HG03432 (cell line): Measurements from ENCODE around the gene CEMIP.

Experiments used
- ATAC-seq: cut with Tn5 transposase; IDR thresholded peaks from one replicate; pipeline ENCODE4 v1.9.1; 2021; ENCODE audit warnings: mild to moderate bottlenecking, moderate library complexity; ENCODE audit not compliant: unreplicated experiment

Gene CEMIP

GRCh38 chr15:80844011-80844732 lies 65.0 kb downstream of the CEMIP start:
- no peak for ATAC-seq

DNA sequence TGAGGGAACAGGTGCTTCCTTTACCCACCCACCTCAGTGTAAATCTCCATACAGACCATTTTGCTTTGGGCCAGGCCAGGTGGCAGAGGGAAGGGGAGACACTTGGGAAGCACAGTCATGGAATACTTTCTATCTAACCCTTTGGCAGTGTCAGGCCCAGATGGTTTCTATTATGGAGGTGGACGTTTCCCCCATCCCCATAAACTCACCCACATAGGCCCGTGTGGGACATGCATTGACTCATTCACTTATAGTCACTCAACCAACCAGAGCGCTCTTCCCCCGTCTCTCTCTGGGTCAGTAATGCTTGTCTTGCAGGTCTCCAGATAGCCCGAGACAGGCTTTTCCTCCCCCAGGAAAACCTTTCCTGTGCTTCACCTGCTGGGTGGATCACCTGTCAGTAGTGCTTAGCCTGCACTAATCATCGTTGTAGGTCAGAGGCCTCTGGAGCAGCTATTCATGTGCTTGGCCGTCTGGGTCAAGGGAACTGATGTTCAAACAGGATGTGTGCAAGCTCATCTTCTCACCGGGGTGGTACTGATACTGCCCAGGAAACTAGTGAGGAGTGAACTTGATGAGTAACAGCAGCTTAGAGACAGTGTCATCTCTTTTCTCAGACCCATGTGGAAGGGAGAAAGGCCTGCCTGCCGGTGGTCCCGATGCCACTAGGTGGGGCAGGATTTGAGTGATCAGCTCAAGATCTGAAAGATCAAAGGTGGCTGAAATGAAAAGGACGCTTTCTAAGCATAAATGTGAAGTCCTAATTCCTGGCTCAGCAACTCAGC lies 67.1 kb downstream of the CEMIP start:
- ATAC-seq: no peak

DNA sequence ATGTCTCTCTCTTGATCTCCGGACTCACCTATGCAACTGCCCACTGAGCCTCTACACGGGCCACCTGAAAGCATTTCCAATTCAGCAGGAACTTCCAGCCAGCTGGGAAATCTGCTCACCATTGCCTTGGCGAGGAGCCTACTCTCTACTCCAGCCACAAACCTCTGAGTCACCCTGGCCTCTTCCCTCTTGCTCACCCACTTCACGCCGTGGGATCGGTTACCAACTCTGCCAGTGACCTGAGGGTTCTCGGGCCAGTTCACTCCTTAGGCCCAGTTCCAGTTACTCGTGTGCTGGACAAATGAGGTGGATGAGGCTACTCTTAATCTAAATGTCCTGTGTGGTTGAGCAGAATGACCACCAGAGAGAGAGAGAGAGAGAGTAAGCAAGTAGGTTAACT lies 70.1 kb downstream of the CEMIP start:
- no peak for ATAC-seq

GRCh38 chr15:80850941-80851451 lies 71.8 kb downstream of the CEMIP start:
- no peak for ATAC-seq

DNA sequence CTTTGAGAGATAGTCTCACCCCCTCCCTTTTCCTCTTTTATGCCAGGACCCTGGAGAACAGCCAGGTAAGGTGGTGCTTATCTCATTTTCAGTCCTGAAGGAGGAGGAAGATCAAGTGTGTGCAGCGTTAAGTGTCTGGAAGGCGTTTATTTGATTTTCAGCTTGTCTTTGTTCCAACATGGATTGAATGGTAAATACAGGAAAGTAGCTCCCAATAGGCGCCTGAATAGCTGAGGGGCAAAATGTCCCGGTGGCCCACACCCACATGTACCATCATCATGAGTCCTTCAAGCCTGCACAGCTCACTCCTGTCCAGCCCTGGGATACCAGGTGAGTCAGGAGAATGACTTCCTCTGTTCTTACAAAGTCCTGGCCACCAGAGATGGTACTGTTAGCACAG lies 73.5 kb downstream of the CEMIP start:
- no peak for ATAC-seq

- ATAC-seq: no peak
Measured at GRCh38 chr15:80854104-80854503, 74.9 kb downstream of the CEMIP start.

GRCh38 chr15:80855206-80855605 lies 76.0 kb downstream of the CEMIP start:
- ATAC-seq: no peak

DNA sequence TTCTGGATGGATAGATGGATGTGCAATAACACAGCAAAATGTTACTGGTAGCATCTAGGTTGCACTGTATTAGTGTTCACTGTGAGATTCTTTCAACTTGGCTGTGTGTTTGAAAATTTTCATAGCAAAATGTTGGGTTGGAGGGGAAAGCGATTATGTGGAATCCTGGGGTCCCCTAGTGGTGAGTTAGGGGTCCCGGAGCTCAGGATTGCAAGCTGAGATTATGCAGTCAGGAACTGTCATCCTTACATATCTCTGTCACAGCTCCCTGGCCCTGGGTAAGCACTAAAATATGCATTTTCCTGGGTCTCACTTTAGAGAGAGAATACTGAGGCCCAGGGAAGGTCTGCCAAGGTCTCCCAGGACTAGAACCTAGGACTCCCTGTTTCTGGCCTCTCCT lies 77.2 kb downstream of the CEMIP start:
- ATAC-seq: no peak

DNA sequence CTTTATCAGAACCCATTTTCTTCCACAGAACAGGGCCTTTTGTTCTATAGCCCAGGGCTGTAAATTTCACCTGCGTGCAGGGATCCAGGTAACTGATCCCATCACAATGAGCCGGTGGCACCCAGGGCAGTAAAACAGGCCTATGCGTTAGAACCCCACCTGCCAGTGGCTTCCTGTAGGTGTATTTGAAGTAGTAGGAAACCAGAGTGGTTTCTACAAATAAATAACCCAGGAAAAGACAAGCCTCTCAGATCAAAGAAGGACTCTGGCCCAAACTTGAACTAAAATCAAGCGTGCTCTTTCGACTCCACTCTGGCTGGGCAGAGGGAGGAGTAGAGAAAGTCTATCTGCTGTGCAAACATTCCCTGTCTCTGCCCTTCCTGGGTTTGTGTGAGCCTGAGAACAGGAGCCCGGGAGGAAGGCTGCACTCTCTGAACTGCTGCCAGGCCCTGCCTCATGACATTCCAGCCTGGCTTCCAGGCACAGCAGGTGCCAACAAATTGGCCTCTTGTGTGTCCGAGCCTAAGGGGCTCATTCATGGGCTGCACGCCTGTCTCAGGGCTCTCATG lies 77.7 kb downstream of the CEMIP start:
- no peak for ATAC-seq

DNA sequence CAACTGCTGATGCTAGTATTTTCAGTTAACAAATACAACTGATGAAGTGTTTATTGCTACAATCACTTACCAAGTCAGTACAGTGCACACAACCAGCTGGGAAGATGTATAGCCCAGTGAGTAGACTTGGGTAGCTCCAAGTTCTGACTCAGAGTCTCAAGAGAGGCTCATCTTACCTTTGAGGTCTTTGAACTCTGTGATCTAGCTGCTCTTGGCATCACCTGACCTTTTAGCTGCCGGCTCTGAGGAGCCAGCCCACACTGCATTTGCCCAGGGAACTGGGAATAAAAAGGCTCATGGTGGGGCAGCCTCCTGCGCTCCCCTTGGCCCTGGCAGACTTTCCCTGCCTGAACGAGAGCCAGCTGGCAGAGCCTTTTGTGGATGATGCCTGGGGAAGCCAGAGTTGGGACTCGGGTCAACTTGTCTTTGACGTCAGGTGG lies 82.6 kb downstream of the CEMIP start:
- no peak for ATAC-seq

DNA sequence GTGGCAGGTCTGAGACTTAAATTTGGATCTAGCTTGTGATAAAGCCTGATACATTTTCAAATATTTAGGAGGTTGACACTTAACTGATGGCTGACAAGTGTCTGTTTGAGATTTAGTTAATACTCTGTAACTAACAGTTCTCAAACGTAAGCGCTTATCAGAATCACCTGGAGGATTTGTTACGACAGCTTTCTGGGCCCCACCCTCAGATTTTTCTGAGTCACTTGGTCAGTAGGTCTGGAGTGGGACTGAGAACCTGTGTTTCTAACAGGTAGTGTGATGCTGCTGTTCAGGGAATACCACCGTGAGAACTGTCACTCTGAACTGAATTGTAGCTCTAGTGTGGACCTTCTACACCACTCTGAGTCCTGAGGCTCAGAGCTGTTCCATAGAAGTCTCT lies 85.5 kb downstream of the CEMIP start:
- no peak for ATAC-seq

- ATAC-seq: no peak
Measured at GRCh38 chr15:80866936-80867335, 87.8 kb downstream of the CEMIP start.

DNA sequence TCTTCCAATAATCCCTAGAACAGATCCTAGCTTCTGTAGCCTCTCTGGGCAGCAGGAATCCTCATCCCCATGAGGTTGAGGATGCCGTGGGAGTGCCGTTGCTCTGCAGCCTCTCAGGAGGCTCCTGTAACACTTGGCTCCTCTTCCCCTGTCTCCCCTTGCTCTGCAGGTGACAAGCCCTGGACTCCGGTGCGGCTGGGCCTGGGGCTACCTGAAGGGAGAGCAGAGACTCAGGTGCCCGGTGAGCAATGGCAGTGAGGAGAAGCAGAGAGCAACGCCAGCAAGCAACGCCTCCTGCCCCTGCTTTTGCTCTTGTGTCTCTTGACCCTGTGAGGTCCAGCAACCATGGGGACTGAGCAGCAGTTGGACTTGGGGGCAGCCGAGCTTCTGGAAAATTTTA lies 91.2 kb downstream of the CEMIP start:
- no peak for ATAC-seq

DNA sequence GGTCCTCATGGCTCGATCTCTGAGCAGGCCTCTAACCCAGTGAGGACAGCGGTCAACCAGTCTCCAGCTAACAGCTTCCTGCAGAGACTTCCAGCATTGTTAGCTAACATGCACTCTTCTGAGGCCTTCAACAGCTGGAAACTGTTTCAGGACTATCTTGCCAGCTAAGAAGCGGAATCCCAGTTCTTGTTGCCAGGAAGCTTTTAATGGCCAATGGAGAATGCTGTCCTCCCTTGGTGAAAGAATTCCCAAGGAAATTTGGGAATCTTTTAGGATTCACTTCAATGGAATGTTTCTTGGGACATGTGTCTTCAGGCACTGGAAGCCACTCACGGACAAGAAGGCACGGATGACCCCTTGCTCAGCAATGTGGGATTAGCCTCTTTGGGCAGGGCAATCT lies 91.7 kb downstream of the CEMIP start:
- no peak for ATAC-seq

DNA sequence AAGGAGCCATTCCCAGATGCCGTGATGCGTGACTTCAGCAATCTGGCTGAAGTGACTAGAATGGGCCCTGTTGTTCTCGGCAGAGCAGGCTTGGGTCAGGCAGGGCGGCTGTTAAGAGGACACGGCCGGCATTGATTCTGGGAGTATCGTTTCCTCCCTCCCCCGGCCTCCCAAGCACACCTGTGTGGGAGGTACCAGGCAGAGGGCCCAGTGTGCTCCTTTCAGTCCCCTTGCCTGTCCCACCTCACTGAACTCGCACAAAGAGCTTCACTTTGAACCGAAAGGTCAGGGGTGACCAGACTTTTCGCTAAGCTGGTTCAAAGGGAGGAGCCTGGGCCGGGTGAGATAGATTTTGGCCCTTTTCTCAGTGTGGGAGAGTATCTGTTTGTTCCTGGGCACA lies 92.7 kb downstream of the CEMIP start:
- no peak for ATAC-seq

- no peak for ATAC-seq
Measured at GRCh38 chr15:80873366-80873952, 94.3 kb downstream of the CEMIP start.

DNA sequence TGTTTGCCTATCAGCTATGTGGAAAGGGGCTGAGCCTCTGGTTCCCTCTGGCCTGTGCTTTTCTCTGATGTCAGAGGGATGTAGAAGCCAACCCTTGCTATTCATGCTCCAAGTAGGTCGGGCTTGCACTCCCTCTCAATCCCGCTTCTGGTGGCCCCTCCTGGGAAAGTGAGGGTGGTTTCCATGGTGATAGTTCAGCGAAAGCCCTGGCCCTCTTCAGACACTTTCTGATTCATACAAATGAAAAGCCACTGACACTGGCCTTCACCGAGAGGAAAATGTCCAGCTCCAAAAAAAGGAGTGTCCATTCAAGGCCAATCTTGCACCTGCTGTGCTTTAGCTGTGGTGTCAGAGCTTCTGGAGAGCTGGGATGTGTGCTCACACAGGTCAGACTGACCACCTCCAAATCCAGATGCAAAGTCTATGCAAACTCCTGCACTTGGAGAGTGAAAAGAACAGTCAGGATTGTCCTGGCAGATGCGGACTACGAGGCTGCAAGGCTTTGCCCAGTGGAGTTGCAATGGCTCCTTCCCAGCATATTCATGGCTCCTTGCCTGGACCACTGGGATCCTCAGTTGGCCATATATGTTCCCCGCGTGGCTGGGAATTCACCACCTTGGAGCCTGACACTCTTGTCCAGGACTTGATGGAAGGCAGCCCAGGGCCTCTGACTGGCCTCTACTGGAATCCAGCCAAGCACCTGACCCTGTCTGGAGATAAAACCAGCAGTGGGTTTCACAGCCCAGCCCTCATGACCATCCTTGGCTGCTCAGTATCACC lies 96.6 kb downstream of the CEMIP start:
- ATAC-seq: no peak

DNA sequence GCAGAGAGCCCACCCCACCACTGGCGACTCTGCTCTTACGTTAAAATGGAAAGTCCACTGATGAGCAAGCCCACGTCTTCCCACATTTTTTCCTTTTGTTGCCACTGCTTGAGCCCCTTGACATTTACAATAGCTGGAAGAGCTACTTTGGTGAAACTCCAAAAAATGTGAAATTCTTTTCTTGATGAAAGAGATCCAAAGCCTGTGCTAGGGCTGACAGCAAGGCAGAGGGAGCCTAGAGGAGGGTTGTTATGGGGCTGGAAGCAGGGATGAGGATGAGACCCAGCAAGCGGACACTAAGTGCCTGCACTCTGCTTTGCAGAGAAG lies 97.1 kb downstream of the CEMIP start:
- ATAC-seq: no peak

DNA sequence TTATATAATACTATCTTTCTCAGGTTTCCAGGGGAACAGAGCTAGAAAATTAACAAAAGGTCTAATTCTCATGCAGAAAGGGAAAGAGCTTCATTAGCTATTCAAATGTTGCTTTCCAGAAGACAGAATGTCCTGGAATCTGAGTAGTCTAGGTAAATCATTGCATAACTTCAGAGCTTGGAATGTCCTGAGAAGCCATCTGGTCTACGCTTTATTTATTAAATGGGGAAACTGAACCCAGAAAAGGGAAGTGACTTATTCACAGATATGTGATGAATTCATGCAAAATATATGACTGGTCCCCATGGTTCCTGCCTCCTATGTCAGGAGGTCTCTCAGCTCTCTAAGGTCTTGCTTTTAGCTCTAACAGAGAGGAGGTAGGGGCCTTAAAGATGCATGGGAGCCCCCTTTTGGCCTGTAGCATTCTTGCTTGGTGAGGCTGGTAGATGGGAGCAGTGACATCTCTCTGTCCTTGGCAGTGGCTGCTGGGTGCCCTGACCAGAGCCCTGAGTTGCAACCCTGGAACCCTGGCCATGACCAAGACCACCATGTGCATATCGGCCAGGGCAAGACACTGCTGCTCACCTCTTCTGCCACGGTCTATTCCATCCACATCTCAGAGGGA lies 99.2 kb downstream of the CEMIP start:
- no peak for ATAC-seq

- no peak for ATAC-seq
Measured at GRCh38 chr15:80878867-80879250, 99.7 kb downstream of the CEMIP start.
